GM12801 (cell line): ENCODE measurements around the gene HHAT.

Source experiments
- CTCF ChIP-seq: IDR thresholded peaks from one replicate; pipeline ENCODE4 v1.5.1; 2011; ENCODE audit warnings: control low read depth; ENCODE audit not compliant: insufficient read length; ENCODE audit errors: extremely low read depth

The HHAT gene

GRCh38 chr1:210687582-210688279, 359.0 kb downstream of the HHAT start:
- TF ChIP-seq CTCF, result no peak

- TF ChIP-seq CTCF, result no peak
Observed at GRCh38 chr1:210688512-210689234, 360.0 kb downstream of the HHAT start.

- no peak for TF ChIP-seq CTCF
Observed at GRCh38 chr1:210689826-210690225, 361.1 kb downstream of the HHAT start.

- TF ChIP-seq CTCF, result no peak
Observed at GRCh38 chr1:210690236-210690635, 361.5 kb downstream of the HHAT start.

GRCh38 chr1:210691039-210691610, 362.4 kb downstream of the HHAT start:
- TF ChIP-seq CTCF, result no peak

GRCh38 chr1:210692796-210693195, 364.1 kb downstream of the HHAT start:
- no peak for TF ChIP-seq CTCF

GRCh38 chr1:210695026-210695425, 366.3 kb downstream of the HHAT start:
- no peak for TF ChIP-seq CTCF
